IMR-90 (cell line): ENCODE results near the gene SLC6A6. TPM values are rescaled to one million over a fixed set of nuclear protein-coding genes. Genes with fewer than 3 reads are reported as not detected.

Experiments used
- ATAC-seq: fragments of 200-7000 bp; cut with Tn5 transposase; 2 replicates; pipeline ENCODE4 v1.9.1; 2020; ENCODE audit warnings: low read depth, mild to moderate bottlenecking, moderate library complexity
- BruUV-seq: library from RNA; stranded (reverse); fragments of 400-500 nt; replicated peaks from 2 replicates; lab custom pipeline; 2021; lab: Mats Ljungman, UMichigan
- CTCF ChIA-PET: fragments of 300-600 bp; formaldehyde crosslinking; extraction: SDS; loops from one replicate; lab custom pipeline; 2021; ENCODE audit warnings: antibody characterized with exemption; lab: Yijun Ruan, JAX
- POLR2A ChIA-PET: fragments of 300-600 bp; sonication (Branson Sonifier 250); formaldehyde crosslinking; loops from one replicate; lab custom pipeline; 2022; ENCODE audit warnings: antibody characterized with exemption; ENCODE audit not compliant: unreplicated experiment; lab: Charles Lee
- DNase-seq: peaks from one replicate; pipeline ENCODE4 v3.0.0; 2013
- H2AFZ ChIP-seq: replicated peaks from 2 replicates; pipeline ENCODE3; 2013; ENCODE audit warnings: low read length, mild to moderate bottlenecking; ENCODE audit not compliant: poor library complexity
- H2AK5ac ChIP-seq: 2 replicates; pipeline ENCODE4 v1.6.1; 2013; ENCODE audit warnings: low read depth, low read length, inconsistent platforms
- H2AK9ac ChIP-seq: replicated peaks from 2 replicates; pipeline ENCODE3; 2013; ENCODE audit warnings: mild to moderate bottlenecking, low read depth, low read length, moderate library complexity; ENCODE audit not compliant: poor library complexity
- H2BK120ac ChIP-seq: 2 replicates; pipeline ENCODE4 v1.6.1; 2013; ENCODE audit warnings: low read depth, low read length, inconsistent platforms
- H2BK15ac ChIP-seq: 3 replicates; pipeline ENCODE4 v1.6.1; 2013; ENCODE audit warnings: low read depth, low read length, inconsistent platforms
- H2BK20ac ChIP-seq: 2 replicates; pipeline ENCODE4 v1.6.1; 2013; ENCODE audit warnings: low read depth, mild to moderate bottlenecking, inconsistent platforms, low read length, moderate library complexity
- H2BK5ac ChIP-seq: 2 replicates; pipeline ENCODE4 v1.6.1; 2013; ENCODE audit warnings: mild to moderate bottlenecking, low read depth, low read length, inconsistent platforms; ENCODE audit not compliant: poor library complexity, severe bottlenecking
- H3K14ac ChIP-seq: replicated peaks from 2 replicates; pipeline ENCODE4 v1.6.1; 2013; ENCODE audit warnings: low read depth, low read length, inconsistent platforms
- H3K18ac ChIP-seq: 2 replicates; pipeline ENCODE4 v1.6.1; 2013; ENCODE audit warnings: low read depth, low read length, control low read depth
- H3K23ac ChIP-seq: 2 replicates; pipeline ENCODE4 v1.6.1; 2013; ENCODE audit warnings: low read depth, low read length, inconsistent platforms
- H3K27ac ChIP-seq: 2 replicates; pipeline ENCODE4 v1.5.1; 2013; ENCODE audit warnings: mild to moderate bottlenecking, control low read depth, low read length; ENCODE audit not compliant: insufficient read depth
- H3K27me3 ChIP-seq: 2 replicates; pipeline ENCODE4 v1.6.1; 2013; ENCODE audit warnings: low read length; ENCODE audit not compliant: control insufficient read depth, insufficient read depth
- H3K36me3 ChIP-seq: 2 replicates; pipeline ENCODE4 v1.6.1; 2013; ENCODE audit warnings: low read length, mixed read lengths; ENCODE audit not compliant: control insufficient read depth, insufficient read depth
- H3K4ac ChIP-seq: 2 replicates; pipeline ENCODE4 v1.6.1; 2013; ENCODE audit warnings: low read depth, low read length, inconsistent platforms
- H3K4me1 ChIP-seq: 2 replicates; pipeline ENCODE4 v1.6.1; 2013; ENCODE audit warnings: low read length, mixed read lengths; ENCODE audit not compliant: control insufficient read depth, insufficient read depth
- H3K4me2 ChIP-seq: 2 replicates; pipeline ENCODE4 v1.6.1; 2013; ENCODE audit warnings: low read depth, mild to moderate bottlenecking, control low read depth, low read length, moderate library complexity
- H3K4me3 ChIP-seq: 2 replicates; pipeline ENCODE4 v1.5.1; 2013; ENCODE audit warnings: low read depth, mild to moderate bottlenecking, control low read depth, low read length, moderate library complexity; ENCODE audit not compliant: insufficient read depth
- H3K56ac ChIP-seq: 2 replicates; pipeline ENCODE4 v1.6.1; 2013; ENCODE audit warnings: low read length, inconsistent platforms; ENCODE audit not compliant: insufficient read depth; ENCODE audit errors: extremely low read depth
- H3K79me1 ChIP-seq, 2 experiments: 2 replicates each; pipeline ENCODE4 v1.6.1; 2013; ENCODE audit warnings: low read length in 2 of 2, inconsistent platforms in 1 of 2, low read depth in 1 of 2
- H3K9ac ChIP-seq: 2 replicates; pipeline ENCODE4 v1.6.1; 2013; ENCODE audit warnings: low read depth, low read length, control low read depth
- H3K9me1 ChIP-seq: 2 replicates; pipeline ENCODE4 v1.6.1; 2013; ENCODE audit warnings: low read length, inconsistent platforms; ENCODE audit not compliant: insufficient read depth
- H3K9me3 ChIP-seq: 2 replicates; pipeline ENCODE4 v1.6.1; 2013; ENCODE audit warnings: low read length; ENCODE audit not compliant: control insufficient read depth, insufficient read depth
- H4K20me1 ChIP-seq: 2 replicates; pipeline ENCODE4 v1.6.1; 2013; ENCODE audit warnings: low read length, inconsistent platforms; ENCODE audit not compliant: insufficient read depth
- H4K5ac ChIP-seq: 2 replicates; pipeline ENCODE4 v1.6.1; 2013; ENCODE audit warnings: mild to moderate bottlenecking, low read depth, low read length, control low read depth
- H4K8ac ChIP-seq, 2 experiments: 2 replicates each; pipeline ENCODE4 v1.6.1; 2013; ENCODE audit warnings: low read depth in 2 of 2, low read length in 2 of 2, control low read depth in 1 of 2, inconsistent platforms in 1 of 2
- H4K91ac ChIP-seq: 2 replicates; pipeline ENCODE4 v1.6.1; 2013; ENCODE audit warnings: low read depth, low read length, inconsistent platforms; ENCODE audit not compliant: insufficient read depth
- BHLHE40 ChIP-seq: fragments of 150-350 bp; IDR thresholded peaks from 2 replicates; pipeline ENCODE4 v1.6.1; 2016; ENCODE audit warnings: mild to moderate bottlenecking, low read depth, low read length
- ELK1 ChIP-seq: fragments of 150-350 bp; IDR thresholded peaks from 2 replicates; pipeline ENCODE4 v1.6.1; 2016; ENCODE audit warnings: low read depth, mild to moderate bottlenecking, low read length, moderate library complexity, borderline replicate concordance
- NFE2L2 ChIP-seq: fragments of 150-350 bp; IDR thresholded peaks from 2 replicates; pipeline ENCODE4 v1.6.1; 2016; ENCODE audit warnings: low read depth, mild to moderate bottlenecking, low read length
- WGBS, 2 experiments: methylation state at CpG; one replicate each; pipeline versions ENCODE4 v1.1.5 to v1.1.7; 2013; ENCODE audit warnings: missing lambda C conversion rate in 2 of 2; ENCODE audit not compliant: insufficient read length in 1 of 2; ENCODE audit errors: extremely low coverage in 2 of 2; 5-methylcytosine and 5-hydroxymethylcytosine counted together
- dilution Hi-C: fragments of 300-500 bp; cut with HindIII; formaldehyde crosslinking; loops from one replicate; pipeline ENCODE4 v1.14.3; 2018; ENCODE audit warnings: low sequenced_read_pairs; ENCODE audit not compliant: unreplicated experiment
- in situ Hi-C: fragments of 300-500 bp; cut with MboI; formaldehyde crosslinking; loops from 3 replicates; pipeline ENCODE4 v1.14.3; 2019; ENCODE audit warnings: low sequenced_read_pairs, inconsistent platforms, mixed read lengths
- intact Hi-C: fragments of 100-400 bp; cut with micrococcal nuclease; formaldehyde crosslinking; loops from 2 replicates; pipeline ENCODE4 v1.10.0; 2022
- polyA plus RNA-seq, 3 experiments: library from polyadenylated mRNA; depleted of rRNA; stranded (reverse); fragments of >200 nt; gene quantifications; 2 replicates each; pipeline ENCODE4 v1.2.3, GENCODE V29; 2012; ENCODE audit warnings: low replicate concordance in 1 of 3
- total RNA-seq: library from RNA; depleted of rRNA; stranded (reverse); fragments of >200 nt; gene quantifications from 2 replicates; pipeline ENCODE4 v1.2.3, GENCODE V29; 2012

The SLC6A6 gene
- total and polyA plus RNA-seq, 2 of the 4 experiments (the other 2 are of a cell fraction), result 29.9 to 39.4 TPM

- Histone ChIP-seq H3K9me1 (no peaks in the 10 kb centered on the region), H2BK5ac (no peak overlapping the region), H3K36me3 (no peaks in the 10 kb centered on the region), H4K91ac (no peak overlapping the region), H2AK9ac (no peak overlapping the region), H3K4me1 (no peaks in the 10 kb centered on the region), H3K27me3 (peaks cover 2% of the 10 kb centered on the region; the same call in 1 of the 2 replicates), H2AK5ac (no peak overlapping the region), H2BK120ac (no peak overlapping the region), H2BK20ac (no peak overlapping the region), H3K4me2 (no peak overlapping the region), H4K20me1 (no peaks in the 10 kb centered on the region), H3K56ac (no peak overlapping the region), H4K5ac (no peak overlapping the region), H2AFZ (no peak overlapping the region), H2BK15ac (no peak overlapping the region), H3K27ac (no peak overlapping the region), H3K14ac (0 out of 2 replicates have a peak overlapping the region, but pooled peaks have one; percentile 5), H3K79me1 (no peaks in the 10 kb centered on the region), H3K18ac (no peak overlapping the region), H3K9ac (no peak overlapping the region), H4K8ac (no peak overlapping the region), H3K23ac (no peak overlapping the region), H3K9me3 (no peaks in the 10 kb centered on the region), H3K4ac (no peak overlapping the region), H3K4me3 (no peak overlapping the region)
- no TSS peak for BruUV-seq
- intact Hi-C loops (no loop called here), in situ Hi-C loops (no loop called here), dilution Hi-C loops (no loop called here)
- DNase-seq (no peak), ATAC-seq (no peak)
- ChIA-PET POLR2A (interaction anchor here (0.6 kb wide), 1 partner anchor 25 kb away, joined by 4 read pairs; the partner anchor contains the start of gene SLC6A6), CTCF (no interaction called here)
- TF ChIP-seq BHLHE40, result no peak
- TF ChIP-seq ELK1, result no peak
- TF ChIP-seq NFE2L2, result no peak
- WGBS, 2 experiments, result 80% methylated on average over 1 of the region's 6 CpGs; no CpG with 5 or more reads in 1 of the 2 experiments
These were observed 25.2 kb upstream of the SLC6A6 start for GRCh38 chr3:14377044-14377837.
